ENCODE data around the gene CHAT. TPM values are rescaled to one million over a fixed set of nuclear protein-coding genes. Genes with fewer than 3 reads are reported as not detected.

Gene CHAT
- total RNA-seq, 1 donor from 2014 or later, result not detected

DNA sequence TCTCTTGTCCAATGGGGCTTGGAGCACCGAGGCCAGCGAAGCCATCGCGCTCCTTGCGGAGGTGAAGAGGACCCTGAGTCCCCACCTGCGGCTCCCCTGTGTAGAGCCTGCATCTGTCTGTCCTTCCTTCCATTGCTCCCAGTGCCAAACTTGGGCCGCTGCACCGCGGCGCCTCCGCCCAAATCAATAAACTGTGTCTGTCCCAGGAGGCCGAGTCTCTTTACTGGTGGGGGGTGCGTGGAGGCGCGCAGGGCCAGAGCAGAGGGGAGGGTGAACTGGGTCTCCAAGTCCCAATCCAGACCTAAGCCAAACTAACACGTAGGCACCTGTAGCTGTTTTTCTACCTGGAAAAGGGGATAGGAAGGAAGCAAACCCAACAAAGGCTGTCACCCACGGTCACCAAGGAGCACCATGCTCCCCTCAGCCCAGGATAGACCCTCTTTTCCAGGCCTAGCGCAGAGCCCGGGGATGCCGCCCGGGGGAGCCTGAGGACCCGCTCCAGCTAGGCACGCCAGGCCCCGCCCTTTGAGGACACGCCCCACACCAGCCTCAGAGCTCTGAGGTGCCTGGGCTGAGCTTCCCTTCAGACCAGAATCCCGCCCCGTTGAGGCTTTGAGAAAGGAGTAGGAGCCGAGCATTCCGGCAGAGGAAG, 1.2 kb upstream of the CHAT start:
- DNase-seq (ENCODE audit: low spot score), result peak; percentile 70

DNA sequence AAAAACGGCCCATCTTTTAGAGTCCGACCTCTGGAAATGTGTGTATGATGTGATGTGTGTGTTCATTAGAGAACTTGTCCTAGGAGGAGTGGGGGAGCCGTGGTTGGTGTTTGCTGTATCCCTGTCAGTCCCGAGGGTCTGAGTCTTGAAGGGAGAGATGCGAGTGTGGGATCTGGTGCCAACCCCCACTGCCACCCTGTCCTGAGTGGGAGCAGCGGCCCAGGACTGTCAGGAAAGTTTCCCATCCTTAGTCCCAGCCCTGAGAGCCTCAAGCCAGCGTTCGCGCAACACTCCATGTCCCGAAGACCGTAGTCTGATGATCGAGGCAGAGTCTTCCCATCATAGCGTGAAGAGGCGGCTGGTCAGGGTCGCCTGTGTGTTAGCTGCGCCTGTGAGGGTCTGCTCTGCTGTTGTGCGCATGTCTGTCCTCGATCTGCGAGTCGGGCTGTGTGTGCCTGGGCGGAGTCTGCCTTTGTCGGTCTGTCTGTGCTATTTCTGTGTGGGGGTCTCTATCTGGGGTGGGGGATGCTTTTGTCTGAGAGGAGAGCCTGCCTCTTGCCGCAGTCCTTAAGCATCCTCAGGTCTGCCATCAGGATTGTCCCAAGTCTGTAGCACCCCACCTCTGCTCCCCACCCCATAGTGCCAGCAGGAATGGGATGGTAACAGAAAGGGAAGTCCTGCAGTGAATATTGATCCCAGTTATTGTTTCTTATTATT, 514 bp upstream of the CHAT start:
- DNase-seq (ENCODE audit: low spot score), result no peak

- DNase-seq (ENCODE audit: low spot score), result no peak
Measured at GRCh38 chr10:49614242-49615198, 683 bp downstream of the CHAT start.

DNA sequence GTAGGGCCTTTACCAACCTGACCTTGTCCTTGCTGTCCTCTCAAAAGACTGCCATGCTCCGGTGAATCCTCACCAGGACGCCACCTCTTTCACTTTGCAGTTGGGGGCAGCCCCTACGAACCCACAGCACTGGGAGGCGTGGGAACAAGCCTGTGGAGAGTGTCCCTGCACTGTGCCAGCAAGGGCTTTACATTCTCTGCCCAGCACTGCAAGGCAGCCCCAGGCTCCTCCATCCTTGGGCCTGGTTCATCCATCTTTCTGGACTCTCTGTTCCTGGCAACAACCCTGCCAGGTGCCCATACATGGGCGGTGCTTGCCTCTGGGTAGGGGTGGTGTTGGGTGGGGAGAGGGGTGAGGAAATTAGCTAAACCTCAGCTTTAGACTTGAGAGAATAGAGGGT, 1.4 kb downstream of the CHAT start:
- no peak for DNase-seq (ENCODE audit: low spot score)

DNA sequence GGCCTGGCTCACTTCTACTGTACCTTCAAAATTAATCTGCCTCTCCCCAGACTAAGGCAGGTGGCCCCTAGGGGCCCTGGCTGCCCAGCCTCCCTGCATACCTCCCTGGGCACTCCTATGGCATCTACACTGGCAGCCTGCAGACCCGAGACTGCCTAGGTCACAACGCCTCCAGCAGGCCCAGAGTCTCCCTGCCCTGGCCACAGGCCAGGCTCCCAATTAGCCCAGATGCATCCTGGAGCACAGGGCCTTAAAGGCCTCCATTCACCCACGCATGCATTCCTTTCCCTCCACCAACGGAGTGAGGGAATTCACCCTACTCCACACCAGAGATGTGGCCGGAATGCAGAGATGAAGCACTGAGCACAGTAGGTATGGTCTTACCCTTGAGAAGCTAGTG, 1.9 kb downstream of the CHAT start:
- no peak for DNase-seq (ENCODE audit: low spot score)

GRCh38 chr10:49616421-49617101, 2.7 kb downstream of the CHAT start:
- DNase-seq (ENCODE audit: low spot score), result peak; percentile 96

DNA sequence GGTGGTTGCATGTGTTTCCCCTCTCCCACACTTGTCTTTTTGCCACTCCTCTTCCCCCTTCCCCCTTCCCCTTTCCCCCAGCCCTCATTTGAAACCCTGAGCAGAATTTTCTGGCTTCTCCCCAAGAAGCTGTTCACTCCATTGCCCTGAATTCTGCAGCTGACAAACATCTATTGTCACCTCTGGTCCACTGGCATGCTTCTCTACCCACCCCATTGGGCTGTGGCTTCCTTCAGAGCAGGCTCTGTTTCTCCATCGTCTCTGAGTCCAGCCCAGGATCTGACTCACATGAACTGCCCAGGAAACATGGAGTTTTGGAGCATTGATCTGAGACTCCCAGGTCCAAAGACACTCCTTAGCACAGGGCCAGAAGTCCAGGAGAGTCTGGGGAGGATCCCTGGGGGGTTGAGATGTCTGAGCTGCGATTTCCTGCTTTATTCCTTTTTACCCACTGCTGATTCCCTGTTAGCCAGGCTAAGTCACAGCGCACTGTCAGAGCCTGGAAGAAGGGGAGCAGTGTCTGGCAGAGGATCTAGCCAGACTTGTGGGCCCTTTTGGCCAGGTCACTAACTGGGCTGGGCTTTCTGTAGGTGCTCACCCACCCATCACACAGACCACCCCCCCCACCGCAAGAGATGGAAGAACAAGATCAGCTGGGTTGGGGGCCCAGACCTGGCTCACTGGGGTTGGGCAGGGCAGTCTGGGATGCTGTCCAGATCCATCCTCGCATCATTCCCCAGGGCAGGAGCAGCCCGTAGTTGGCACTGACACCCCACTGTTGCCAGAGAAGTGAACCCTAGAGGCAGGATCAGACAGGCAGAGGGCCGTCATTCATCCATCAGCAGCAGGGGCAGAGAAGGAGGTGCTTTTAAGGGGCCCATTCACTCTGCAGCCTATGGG, 3.5 kb downstream of the CHAT start:
- DNase-seq (ENCODE audit: low spot score), result peak; percentile 60

- peak; percentile 59 for DNase-seq (ENCODE audit: low spot score)
Measured at GRCh38 chr10:49618821-49619220, 5.0 kb downstream of the CHAT start.

DNA sequence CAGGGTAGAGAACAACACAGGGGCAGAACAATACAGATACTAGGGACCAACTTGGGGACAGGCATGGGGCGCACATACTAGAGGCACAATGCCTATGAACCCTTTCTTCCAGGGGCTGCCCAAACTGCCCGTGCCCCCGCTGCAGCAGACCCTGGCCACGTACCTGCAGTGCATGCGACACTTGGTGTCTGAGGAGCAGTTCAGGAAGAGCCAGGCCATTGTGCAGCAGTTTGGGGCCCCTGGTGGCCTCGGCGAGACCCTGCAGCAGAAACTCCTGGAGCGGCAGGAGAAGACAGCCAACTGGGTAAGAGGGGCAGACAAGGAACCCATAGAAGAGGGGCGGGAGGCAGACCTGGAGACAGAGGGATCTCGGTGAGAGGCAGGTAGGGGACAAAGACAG, 5.8 kb downstream of the CHAT start:
- no peak for DNase-seq (ENCODE audit: low spot score)

DNA sequence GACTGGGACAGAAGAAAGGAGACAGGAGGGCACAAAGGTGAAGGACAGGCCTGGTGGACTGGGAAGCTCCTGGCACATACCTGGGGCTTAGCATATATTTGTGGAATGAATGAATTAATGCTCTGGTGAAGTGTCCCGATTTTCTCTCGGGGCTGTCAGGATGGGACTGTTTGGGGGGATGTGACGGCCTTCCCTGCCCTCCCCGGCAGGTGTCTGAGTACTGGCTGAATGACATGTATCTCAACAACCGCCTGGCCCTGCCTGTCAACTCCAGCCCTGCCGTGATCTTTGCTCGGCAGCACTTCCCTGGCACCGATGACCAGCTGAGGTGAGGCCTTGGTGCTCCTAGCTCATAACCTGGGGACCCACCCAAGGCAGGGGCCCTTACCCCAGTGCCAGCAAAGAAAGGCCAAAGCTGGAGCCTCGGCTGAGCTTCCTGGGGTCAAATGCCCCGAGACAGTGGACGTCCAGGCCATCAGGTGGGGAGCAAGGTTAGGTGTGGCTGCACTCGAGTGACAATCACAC, 6.5 kb downstream of the CHAT start:
- DNase-seq (ENCODE audit: low spot score), result no peak

GRCh38 chr10:49620841-49621378, 7.1 kb downstream of the CHAT start:
- DNase-seq (ENCODE audit: low spot score), result no peak

- no peak for DNase-seq (ENCODE audit: low spot score)
Measured at GRCh38 chr10:49621561-49621960, 7.7 kb downstream of the CHAT start.

DNA sequence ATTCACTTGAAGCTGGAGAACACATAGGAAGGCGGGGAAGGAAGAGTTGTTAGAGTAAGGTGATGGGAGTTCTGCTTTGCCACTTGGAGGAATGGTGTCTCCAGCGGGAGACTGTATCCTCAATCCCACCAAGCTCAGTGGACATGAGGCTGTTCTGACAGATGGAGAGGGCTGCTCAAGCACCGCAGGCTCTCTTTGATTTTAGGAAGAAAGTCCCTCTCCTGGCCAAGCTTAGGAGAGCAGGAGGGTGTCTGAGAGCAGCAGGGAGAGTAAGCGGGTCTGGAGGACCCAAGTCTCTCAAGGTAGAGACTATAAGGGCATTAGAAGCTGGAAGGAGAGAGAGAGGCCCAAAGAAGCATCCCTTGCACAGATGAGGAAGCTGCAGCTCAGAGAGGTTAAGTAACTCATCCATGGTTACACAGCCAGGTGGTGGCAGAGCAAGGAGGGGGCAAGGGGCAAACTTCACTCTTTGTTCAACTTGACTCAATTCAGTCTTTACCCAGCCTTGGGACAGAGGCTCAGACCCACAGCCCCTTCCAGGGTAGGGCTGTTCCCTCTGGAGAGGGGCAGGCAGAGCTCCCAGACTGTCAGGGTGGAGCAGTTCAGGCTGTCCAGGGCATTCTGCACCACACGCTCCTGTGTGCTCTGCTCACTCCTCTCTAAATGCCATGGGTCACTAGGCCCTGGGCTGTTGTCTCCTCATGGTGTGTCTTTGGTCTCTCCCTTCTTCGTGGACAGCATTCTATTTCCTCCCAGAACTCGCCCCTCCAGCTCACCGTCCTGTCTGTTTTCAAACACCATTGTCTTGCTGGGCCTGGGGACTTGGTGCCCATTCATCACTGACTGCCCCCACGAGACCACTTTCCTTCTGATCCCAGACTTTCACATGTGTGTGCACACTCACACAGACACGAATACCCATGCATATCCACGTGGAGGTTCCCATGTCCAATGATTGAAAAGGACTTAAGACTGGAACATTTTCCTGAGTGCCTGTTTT, 8.9 kb downstream of the CHAT start:
- no peak for DNase-seq (ENCODE audit: low spot score)

DNA sequence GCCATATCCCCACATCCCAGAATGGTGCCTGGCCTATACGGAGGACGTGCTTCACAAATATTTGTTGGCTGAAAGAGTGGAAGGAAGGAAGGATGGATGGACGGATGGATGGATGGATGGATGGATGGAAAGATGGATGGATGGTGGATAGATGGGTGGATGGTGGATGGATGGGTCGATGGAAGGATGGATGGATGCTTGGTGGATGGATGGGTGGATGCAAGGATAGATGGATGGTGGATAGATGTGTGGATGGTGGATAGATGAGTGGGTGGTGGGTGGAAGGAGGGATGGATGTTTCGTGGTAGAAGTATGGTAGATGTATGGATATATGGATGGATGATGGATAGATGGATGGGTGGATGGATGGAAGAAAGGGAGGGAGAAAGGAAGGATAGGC, 10.8 kb downstream of the CHAT start:
- no peak for DNase-seq (ENCODE audit: low spot score)

- DNase-seq (ENCODE audit: low spot score), result no peak
Measured at GRCh38 chr10:49625411-49625810, 11.6 kb downstream of the CHAT start.

GRCh38 chr10:49627038-49627437, 13.2 kb downstream of the CHAT start:
- no peak for DNase-seq (ENCODE audit: low spot score)

DNA sequence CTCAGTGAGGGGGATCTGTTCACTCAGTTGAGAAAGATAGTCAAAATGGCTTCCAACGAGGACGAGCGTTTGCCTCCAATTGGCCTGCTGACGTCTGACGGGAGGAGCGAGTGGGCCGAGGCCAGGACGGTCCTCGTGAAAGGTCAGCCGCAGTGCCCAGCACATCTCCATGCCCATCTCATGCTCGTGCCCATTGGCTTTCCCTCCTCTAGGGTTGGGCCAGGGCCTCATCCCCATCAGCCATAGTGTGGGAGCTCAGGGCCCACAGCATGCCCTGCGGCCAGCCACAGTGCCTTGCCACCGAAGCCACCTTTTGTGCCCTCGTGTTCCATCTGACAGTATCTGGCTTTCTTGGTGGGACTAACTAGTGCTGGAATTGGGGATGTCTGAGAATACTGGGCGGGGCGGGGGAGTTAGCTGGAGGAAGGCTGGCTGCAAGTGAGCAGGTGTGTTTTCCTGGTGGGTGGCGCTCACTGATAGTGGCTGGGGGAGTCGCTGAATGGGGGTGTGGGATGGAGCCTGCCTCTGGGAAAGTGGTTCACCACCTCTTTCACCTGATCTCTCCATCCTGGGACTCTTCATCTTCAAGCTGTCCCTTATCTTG, 13.9 kb downstream of the CHAT start:
- no peak for DNase-seq (ENCODE audit: low spot score)

DNA sequence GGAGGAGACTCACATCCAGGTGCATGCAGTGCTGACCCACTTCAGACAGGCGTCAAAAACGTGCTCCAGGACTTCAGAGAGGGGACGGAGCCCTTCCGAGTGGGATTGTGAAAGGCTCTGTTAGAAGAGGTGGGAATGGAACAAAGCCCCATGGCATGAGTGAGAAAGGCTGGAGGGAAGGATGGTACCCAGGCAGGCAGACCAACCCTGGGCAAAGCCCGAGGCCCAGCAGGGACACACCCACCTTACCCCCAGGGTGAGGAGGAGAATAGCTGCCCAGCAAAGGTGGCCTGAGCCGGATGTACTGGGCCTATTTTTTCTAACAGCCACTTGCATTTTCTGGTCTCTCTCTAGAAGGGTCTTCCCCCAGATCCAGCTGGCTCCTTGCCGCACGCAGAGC, 14.8 kb downstream of the CHAT start:
- DNase-seq (ENCODE audit: low spot score), result no peak

Measured in umbilical cord (tissue), 2 donors.